GM19099 (cell line): Measurements from ENCODE around the gene ZBTB14.
A peak's percentile ranks its signal among the peaks of the same experiment; 100 is the strongest.

ENCODE experiments used
- POLR2A ChIP-seq: IDR thresholded peaks from 3 replicates; pipeline ENCODE4 v1.6.1; 2011; ENCODE audit warnings: low read depth; ENCODE audit not compliant: insufficient read length; ENCODE audit errors: extremely low read depth

ZBTB14 gene

GRCh38 chr18:5298156-5298852 is 2.8 kb upstream of the ZBTB14 start:
- TF ChIP-seq POLR2A, result no peak

GRCh38 chr18:5297597-5297996 is 2.1 kb upstream of the ZBTB14 start:
- TF ChIP-seq POLR2A, result no peak

DNA sequence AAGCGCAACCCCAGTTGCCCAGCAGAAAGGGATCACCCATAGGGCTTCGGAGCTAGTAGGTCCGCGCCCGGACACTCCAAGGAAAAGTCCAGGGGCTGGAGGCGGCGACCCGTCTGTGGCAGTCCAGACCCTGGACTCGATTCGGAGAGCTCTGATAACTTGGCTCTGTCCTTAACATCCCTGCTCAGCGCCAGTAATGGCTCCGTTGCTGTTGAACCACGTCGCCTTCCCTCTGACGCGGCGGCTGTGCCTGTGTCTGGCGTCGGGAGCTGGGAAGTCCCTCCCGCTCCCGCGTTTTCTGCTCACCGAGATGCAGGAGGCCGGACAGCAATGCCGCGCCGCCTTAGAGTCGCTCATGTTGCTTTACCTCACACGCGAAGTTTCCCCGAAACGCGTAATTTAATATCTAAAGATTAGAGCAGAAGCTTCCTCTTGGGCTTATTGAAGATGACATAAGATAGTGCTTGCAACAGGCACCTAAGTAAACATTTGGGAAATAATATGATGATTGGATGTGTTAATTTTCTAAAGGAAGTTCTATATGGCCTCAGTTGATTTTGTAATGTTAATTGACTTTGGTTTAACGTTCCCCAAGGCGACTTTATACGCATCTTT is 1.3 kb upstream of the ZBTB14 start:
- no peak for TF ChIP-seq POLR2A

DNA sequence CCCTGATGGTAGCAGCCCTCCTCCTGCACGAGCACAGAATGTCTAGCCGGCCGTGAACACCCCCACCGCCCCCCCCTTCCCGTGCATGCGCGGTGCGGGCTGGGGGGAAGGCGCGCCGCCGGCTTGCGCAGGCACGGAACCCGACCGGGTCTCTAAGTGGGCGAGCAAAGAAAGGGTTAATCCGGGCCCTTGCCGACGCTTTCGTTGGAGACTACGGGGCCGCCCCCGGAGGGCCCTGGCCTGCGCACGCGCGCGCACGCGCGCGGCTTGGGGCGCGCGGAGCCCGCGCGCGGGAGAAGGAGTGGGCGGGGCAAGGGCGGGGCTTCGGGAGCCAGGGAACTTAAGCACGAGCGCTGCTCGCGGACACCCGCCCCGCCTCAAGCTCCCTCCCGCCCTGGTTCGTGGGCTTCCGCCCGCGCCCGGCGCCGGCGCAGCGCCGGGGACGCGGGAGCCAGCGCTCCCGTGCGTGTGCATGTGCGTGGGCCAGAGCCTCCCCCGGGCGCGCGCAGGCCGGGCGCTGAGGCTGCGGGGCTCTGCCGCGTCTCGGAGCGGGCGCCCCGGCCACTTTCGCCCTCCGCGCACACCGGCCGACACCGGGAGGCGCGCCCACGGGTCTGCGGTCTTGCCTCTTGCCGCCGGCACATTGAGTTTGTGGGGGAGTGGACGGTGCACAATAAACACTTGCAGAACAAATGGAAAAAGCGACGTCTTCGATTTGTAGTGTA is 617 bp upstream of the ZBTB14 start:
- TF ChIP-seq POLR2A, result peak; percentile 64

DNA sequence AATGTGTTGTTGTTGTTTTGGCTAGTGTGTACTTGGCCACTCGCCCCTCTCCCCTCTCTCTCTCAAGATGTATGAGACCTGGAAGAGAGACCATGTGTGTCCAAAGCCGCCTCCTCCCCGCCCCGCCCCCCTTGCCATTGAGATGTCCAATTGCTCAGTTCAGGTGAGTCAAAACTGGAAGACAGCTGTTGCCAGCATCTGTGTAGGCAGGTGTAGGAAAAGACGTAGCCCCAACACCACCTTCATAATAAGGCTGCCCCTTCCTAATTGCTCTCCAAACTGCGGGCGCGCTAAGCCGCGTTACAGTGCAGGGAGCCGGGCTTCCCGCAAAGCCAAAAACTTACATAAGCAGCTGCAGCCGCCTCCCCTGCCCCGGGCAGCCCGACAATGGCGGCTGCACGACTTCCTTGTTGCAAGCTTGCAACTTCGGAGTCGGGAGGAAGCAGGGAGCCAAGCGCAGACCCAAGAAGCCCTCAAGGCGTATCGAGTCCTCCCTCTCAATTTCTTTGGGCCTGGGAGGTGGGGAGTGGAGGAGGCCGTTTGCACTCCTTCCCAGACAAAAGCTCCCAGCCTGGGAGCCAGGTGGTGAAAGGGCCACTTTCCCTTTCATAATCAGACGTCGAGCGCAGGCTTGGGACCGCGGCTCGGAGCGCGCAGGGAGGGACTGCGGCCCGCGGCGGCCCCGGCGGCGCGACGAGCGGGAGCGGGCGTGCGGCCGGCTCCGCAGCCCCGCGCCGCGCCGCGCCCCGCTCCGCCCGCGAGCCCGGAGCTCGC is 882 bp downstream of the ZBTB14 start:
- peak; percentile 61 for TF ChIP-seq POLR2A

DNA sequence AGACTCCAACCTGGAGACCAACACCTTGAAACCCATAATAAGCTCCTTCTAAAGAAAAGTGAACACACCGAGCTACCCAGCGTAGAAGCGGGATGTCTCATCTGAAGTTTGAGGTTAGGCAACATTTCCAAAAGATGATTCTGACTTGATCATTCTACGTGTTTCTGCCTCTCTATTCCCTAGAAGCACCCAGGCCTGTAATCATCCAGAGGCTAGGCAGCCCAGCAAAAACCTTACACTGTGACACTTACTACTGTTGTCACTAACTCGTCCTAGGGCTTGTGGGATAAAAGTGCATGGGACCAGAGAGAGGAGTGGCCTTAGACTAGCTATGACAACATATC is 1.4 kb downstream of the ZBTB14 start:
- no peak for TF ChIP-seq POLR2A

DNA sequence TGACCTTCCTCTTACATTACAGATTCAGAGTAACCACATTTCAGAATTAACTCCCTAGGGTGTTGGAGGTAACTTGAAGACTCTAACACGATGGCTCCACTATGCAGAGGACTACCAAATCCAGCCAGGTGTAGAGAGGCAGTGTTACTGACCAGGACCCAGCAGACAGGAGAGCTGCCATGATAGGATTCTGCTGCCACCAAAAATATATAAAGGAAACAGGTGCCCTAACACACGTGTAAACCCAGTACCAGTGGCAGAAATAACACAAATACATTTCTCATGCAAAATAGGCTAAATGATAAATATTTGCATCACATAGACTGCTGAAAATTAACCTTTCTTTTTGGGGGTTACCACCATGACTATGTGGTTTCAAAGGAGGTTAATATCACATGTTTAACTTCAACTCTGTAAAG is 7.0 kb downstream of the ZBTB14 start:
- TF ChIP-seq POLR2A, result no peak

DNA sequence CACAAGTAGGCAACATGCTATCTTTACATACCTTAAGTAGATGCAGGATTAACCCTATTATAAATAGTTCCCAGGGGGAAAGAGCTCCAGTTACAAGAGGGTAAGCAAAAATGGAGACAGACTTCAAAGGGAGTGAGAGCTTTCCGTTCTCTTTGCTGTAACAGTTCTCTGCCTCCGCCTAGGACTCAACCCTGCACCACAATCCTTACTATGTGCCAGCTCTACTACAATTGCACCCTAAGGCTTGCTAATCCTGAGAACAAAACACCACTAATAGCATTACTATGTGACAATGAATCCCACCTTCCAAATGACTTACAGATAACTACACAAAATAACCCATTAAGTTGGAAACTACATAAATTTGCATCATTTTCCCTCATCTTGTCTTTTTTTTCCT is 7.7 kb downstream of the ZBTB14 start:
- no peak for TF ChIP-seq POLR2A

DNA sequence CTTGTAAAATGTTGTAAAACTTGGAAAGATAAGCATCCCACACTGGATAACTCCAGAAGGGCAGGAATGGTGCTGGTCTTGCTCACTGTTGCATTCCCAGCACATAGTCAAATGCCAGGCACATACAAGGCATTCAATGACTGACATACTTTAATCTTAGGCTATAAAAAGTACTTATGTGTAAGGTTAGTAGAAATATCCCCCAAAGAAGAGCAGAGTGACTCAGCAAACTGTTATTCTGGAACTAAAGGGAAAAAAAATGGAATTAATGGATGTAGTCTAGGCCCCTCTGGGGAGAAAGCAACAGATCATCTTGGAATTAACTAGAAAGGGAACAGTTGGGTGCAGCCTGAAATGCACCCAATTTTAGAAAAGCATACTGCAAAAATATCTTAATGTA is 9.0 kb downstream of the ZBTB14 start:
- no peak for TF ChIP-seq POLR2A

- no peak for TF ChIP-seq POLR2A
Observed at GRCh38 chr18:5285326-5285725, 10.2 kb downstream of the ZBTB14 start.

DNA sequence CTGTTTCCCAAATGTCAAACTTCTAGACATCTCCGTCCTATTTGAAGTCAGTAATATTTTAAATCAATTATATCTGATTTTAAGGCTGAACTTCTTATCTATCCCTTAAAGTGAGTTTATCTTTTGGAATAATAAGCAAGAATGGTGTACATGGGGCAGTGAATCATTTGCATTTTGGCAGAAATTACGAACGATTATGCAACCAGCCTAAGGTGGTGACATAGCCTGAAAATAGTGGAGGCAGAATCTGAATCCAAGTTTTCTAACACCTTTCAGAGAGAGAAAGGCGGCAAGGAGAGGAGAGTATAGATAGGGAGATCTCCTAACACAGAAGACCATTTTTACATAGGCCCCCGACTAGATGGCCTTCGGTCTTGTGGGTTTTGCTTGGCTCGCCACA is 10.7 kb downstream of the ZBTB14 start:
- no peak for TF ChIP-seq POLR2A

- no peak for TF ChIP-seq POLR2A
Observed at GRCh38 chr18:5282770-5283169, 12.8 kb downstream of the ZBTB14 start.

DNA sequence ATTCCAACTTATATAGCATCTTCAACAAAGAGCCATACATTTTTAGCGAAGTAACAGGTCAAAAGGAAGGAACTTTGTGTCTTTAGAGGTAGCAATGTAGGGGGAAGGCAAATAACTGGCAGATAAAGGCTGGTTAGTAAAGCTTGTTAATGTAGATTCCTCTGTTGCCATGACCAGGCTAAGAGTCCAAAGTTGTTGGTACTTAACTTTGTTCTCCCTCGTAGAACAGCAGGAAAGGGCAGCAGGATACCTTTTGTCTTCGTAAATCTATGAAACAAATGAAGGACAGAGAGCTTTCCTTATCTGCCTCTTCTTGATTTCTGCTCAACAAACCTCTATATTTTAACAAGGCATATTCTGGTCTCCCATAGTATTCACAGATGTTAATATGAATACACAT is 18.6 kb downstream of the ZBTB14 start:
- TF ChIP-seq POLR2A, result no peak

DNA sequence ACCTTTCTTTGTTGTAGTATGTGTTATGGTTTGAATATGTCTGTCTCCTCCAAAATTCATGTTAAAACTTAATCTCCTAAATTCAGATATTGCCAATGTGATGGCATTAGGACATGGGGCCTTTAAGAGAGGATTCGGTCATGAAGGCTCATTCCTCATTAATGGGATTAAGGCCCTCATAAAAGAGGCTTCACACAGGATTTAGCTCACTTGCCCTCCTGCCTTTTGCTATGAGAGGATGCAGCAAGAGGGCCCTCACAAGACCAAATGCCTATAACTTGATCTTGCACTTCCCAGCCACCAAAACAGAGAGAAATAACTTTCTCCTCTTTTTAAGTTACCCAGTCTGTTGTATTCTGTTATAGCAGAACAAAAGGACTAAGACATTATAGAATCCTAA is 19.7 kb downstream of the ZBTB14 start:
- TF ChIP-seq POLR2A, result no peak

GRCh38 chr18:5268874-5269273 is 26.7 kb downstream of the ZBTB14 start:
- no peak for TF ChIP-seq POLR2A
